Measurements from ENCODE around the gene INHBC. TPM values are rescaled to one million over a fixed set of nuclear protein-coding genes. Genes with fewer than 3 reads are reported as not detected.

Gene INHBC
- total RNA-seq, 4 donors from 2014 or later, result not detected

DNA sequence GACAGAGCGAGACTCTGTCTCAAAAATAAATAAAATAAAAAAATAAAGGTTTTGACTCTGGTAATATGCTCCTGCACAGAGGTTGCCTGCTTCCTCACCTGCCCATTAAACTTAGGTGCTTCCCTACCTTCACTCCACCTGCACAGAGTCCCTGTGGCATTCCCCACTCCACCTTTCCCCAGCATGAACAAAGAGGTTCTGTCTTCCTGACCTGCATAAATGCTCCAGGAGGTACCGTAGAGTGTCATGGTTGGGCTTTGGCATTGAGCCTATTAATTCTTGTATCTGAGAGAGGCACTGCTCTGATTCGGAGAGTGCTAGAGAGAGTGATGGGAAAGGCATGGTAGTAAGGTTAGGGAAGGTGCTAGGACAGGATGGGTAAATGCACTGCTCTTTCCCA lies 38.8 kb downstream of the INHBC start:
- Histone ChIP-seq H3K27me3 (peaks cover 8 to 20% of the 10 kb centered on the region in 2 donors), H3K27ac (no peak overlapping the region), H3K36me3 (no peaks in the 10 kb centered on the region), H3K9me3 (no peaks in the 10 kb centered on the region), H3K4me1 (peaks cover 0 to 13% of the 10 kb centered on the region in 2 donors), H3K4me3 (no peak overlapping the region)
- no peak for DNase-seq
- intact Hi-C loops (cut with DNase I; ENCODE audit: low total_unique reads), result no loop called here
- TF ChIP-seq POLR2A (IDR thresholded peaks at IDR 0.05), result no peak
- TF ChIP-seq, protein P1, sequence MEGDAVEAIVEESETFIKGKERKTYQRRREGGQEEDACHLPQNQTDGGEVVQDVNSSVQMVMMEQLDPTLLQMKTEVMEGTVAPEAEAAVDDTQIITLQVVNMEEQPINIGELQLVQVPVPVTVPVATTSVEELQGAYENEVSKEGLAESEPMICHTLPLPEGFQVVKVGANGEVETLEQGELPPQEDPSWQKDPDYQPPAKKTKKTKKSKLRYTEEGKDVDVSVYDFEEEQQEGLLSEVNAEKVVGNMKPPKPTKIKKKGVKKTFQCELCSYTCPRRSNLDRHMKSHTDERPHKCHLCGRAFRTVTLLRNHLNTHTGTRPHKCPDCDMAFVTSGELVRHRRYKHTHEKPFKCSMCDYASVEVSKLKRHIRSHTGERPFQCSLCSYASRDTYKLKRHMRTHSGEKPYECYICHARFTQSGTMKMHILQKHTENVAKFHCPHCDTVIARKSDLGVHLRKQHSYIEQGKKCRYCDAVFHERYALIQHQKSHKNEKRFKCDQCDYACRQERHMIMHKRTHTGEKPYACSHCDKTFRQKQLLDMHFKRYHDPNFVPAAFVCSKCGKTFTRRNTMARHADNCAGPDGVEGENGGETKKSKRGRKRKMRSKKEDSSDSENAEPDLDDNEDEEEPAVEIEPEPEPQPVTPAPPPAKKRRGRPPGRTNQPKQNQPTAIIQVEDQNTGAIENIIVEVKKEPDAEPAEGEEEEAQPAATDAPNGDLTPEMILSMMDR (IDR thresholded peaks at IDR 0.05), result no peak

DNA sequence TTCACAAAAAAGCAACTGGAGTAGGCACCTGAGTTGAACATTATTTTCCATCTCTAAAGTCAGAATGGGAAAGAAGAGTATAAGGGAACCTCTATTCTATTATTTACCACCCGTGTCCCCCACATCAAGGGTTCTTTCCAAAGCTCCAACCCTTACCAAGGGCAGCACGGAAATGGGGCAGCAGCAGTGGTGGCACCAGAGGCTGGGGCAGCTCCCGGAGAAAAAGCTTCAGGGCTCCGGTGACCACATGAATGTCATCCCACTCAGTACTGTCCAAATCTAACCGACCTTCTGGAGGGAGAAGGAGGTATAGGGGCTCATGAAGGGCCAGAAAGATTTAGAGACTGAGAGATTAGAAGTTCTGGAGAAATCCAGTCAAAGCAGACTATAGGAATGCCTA lies 39.3 kb downstream of the INHBC start:
- intact Hi-C loops (cut with DNase I; ENCODE audit: low total_unique reads), result no loop called here
- H3K4me3 ChIP-seq, result no peak overlapping the region

DNA sequence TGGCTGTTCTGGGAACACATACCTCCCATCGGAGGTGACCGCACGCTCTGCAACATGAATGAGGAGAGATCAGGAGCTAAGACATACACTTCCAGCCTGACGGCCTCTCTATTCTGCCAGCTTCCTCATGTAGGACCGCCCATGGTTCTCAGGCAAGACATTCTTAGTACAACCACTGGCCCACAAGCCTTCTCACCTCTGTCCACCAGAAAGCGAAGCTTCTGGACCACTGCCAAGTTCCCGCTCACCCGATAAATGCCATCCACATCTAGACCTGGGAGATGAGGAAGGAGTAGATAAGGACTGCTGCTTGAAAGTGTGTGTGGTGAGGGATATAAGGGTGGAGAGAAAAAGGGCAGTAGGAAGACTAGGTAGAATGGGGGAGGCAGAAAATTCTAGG lies 39.8 kb downstream of the INHBC start:
- no peak for TF ChIP-seq POLR2A (IDR thresholded peaks at IDR 0.05)
- TF ChIP-seq, protein P1 (IDR thresholded peaks at IDR 0.05), result no peak
- no peak for DNase-seq
- Histone ChIP-seq H3K4me3 (no peak overlapping the region), H3K27ac (no peak overlapping the region), H3K36me3 (no peaks in the 10 kb centered on the region), H3K9me3 (no peaks in the 10 kb centered on the region), H3K4me1 (peaks cover 0 to 13% of the 10 kb centered on the region in 2 donors), H3K27me3 (peaks cover 8 to 20% of the 10 kb centered on the region in 2 donors)
- intact Hi-C loops (cut with DNase I; ENCODE audit: low total_unique reads), result no loop called here

More for the DNA sequence above, 39.3 kb downstream of the INHBC start:
- TF ChIP-seq POLR2A (IDR thresholded peaks at IDR 0.05), result no peak
- TF ChIP-seq, protein P1 (IDR thresholded peaks at IDR 0.05), result no peak
- H3K27me3 ChIP-seq, result peaks cover 8 to 20% of the 10 kb centered on the region in 2 donors
- no peak for DNase-seq
- H3K4me1 ChIP-seq, result peaks cover 0 to 13% of the 10 kb centered on the region in 2 donors
- H3K27ac ChIP-seq, result no peak overlapping the region
- no peaks in the 10 kb centered on the region for H3K36me3 ChIP-seq
- no peaks in the 10 kb centered on the region for H3K9me3 ChIP-seq

DNA sequence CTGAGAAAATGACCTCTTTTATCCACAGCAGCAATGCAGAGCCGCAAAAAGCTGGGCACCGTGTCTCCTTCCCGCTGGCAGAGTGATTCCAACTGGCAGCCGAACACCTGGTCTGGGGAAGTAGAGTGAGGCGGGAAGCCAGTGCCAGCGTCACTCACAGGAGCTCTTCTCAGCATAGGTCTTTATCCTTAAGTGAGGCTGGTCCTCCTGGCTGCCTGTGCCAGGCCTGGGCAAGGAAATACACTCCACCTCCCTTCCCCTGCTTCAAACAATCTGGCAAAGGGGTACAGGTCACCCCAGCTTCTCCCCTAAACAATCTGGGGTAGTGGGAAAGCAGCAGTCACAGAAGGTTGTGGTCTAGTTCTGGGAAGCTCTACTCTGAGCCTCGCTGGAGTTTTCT lies 40.3 kb downstream of the INHBC start:
- DNase-seq, result no peak
- Histone ChIP-seq H3K36me3 (no peaks in the 10 kb centered on the region), H3K9me3 (no peaks in the 10 kb centered on the region), H3K4me1 (peaks cover 0 to 13% of the 10 kb centered on the region in 2 donors), H3K4me3 (no peak overlapping the region), H3K27me3 (peaks cover 8 to 20% of the 10 kb centered on the region in 2 donors), H3K27ac (no peak overlapping the region)
- TF ChIP-seq, protein P1 (IDR thresholded peaks at IDR 0.05), result no peak
- no peak for TF ChIP-seq POLR2A (IDR thresholded peaks at IDR 0.05)
- intact Hi-C loops (cut with DNase I; ENCODE audit: low total_unique reads), result no loop called here

DNA sequence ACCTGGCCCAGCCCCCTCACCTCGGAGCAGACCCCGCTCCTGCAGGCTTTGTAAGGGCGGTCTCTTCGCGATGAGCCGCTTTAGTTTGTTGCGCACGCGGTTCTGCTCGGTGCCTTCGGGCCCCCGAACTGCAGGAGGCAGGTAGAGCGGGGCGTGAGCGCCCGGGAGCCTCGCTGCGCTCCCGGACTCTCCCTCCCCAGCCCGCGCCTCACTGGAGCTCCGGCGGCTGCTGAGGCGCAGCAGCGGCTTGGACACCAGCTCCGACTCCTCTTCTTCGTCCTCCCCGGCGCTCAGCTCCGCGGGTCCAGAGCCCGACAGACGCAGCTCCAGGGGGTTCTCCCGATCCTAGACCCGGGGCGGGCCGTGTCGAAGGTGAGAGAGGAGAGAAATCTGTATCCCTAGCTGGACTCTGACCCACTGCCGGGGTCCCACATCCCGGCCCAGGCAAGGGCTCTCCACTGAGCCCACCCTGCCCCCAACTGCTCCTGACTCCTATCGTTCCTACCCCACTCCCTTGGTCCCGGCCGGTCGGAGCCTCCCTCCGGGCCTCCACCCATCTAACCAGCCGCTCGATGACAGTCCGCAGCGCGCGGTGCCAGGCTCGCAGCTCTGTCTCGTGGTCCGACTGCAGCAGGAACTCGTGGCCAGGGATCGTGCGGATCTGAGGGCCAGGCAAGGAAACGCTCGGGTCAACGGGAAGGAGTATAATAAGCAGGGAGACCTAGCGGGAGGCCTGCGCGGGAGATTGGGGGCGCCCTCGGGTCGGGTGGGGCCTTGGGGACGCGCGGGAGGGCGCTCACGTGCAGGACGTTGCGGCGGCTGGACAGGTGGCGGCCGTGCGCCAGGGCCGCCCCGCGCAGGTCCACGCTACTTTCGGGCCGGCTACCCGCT lies 40.9 kb downstream of the INHBC start:
- no peak for DNase-seq
- Histone ChIP-seq H3K36me3 (no peaks in the 10 kb centered on the region), H3K9me3 (no peaks in the 10 kb centered on the region), H3K27me3 (peaks cover 8 to 20% of the 10 kb centered on the region in 2 donors), H3K4me1 (peaks cover 0 to 13% of the 10 kb centered on the region in 2 donors), H3K4me3 (peak overlapping the region; percentile 6 to 18), H3K27ac (no peak overlapping the region)
- intact Hi-C loops (cut with DNase I; ENCODE audit: low total_unique reads), result no loop called here
- no peak for TF ChIP-seq POLR2A (IDR thresholded peaks at IDR 0.05)
- TF ChIP-seq, protein P1 (IDR thresholded peaks at IDR 0.05), result no peak

Data from uterus (tissue), 4 donors.